HFFc6 (cell line): Measurements from ENCODE around the gene FGF19. TPM values are rescaled to one million over a fixed set of nuclear protein-coding genes. Genes with fewer than 3 reads are reported as not detected.

ENCODE experiments used
- DNase-seq: peaks from one replicate; pipeline ENCODE4 v3.0.0-alpha.2; 2018
- H3K27ac Mint-ChIP-seq: 2 replicates; pipeline ENCODE4 v1.8.0; 2020; ENCODE audit warnings: mild to moderate bottlenecking, mixed read lengths
- H3K27me3 Mint-ChIP-seq: 2 replicates; pipeline ENCODE4 v1.8.0; 2021; ENCODE audit warnings: mild to moderate bottlenecking, moderate library complexity, mixed read lengths; ENCODE audit not compliant: insufficient read depth
- H3K36me3 Mint-ChIP-seq: 2 replicates; pipeline ENCODE4 v1.8.0; 2021; ENCODE audit warnings: low read depth, mixed read lengths
- H3K4me1 Mint-ChIP-seq: 2 replicates; pipeline ENCODE4 v1.8.0; 2020; ENCODE audit warnings: low read depth, mixed read lengths
- H3K4me3 Mint-ChIP-seq: 2 replicates; pipeline ENCODE4 v1.8.0; 2020; ENCODE audit warnings: mild to moderate bottlenecking, moderate library complexity, mixed read lengths
- H3K9me3 Mint-ChIP-seq: 2 replicates; pipeline ENCODE4 v1.8.0; 2020; ENCODE audit warnings: mild to moderate bottlenecking, mixed read lengths
- CTCF ChIP-seq: fragments of 200-600 bp; sonication (generic); IDR thresholded peaks from 2 replicates; pipeline ENCODE4 v1.5.0; 2021; ENCODE audit warnings: antibody characterized with exemption, mild to moderate bottlenecking
- total RNA-seq, 6 experiments: library from RNA; stranded (reverse); fragmentation: NEBNext Ultra II Directional; extraction: Animal tissue kit (Norgen Biotek cat#: 25700); gene quantifications; 2 replicates in 1 of 6; 3 replicates in 5 of 6; pipeline ENCODE4 v1.2.3, GENCODE V29; 2021

FGF19 gene
- total RNA-seq, 6 experiments from 2014 or later, result not detected

GRCh38 chr11:69702769-69703452 lies 911 bp downstream of the FGF19 start:
- no peak for TF ChIP-seq CTCF
- no peaks in the 10 kb centered on the region for H3K36me3 Mint-ChIP-seq
- peaks cover 9% of the 10 kb centered on the region for H3K4me1 Mint-ChIP-seq
- H3K4me3 Mint-ChIP-seq, result no peak overlapping the region
- H3K9me3 Mint-ChIP-seq, result no peaks in the 10 kb centered on the region
- H3K27ac Mint-ChIP-seq, result no peak overlapping the region
- peaks cover 43% of the 10 kb centered on the region for H3K27me3 Mint-ChIP-seq
- DNase-seq, result no peak

GRCh38 chr11:69702239-69702691 lies 1.6 kb downstream of the FGF19 start:
- no peaks in the 10 kb centered on the region for H3K36me3 Mint-ChIP-seq
- no peak for TF ChIP-seq CTCF
- H3K4me1 Mint-ChIP-seq, result peaks cover 9% of the 10 kb centered on the region
- no peaks in the 10 kb centered on the region for H3K9me3 Mint-ChIP-seq
- H3K4me3 Mint-ChIP-seq, result no peak overlapping the region
- H3K27ac Mint-ChIP-seq, result no peak overlapping the region
- peaks cover 42% of the 10 kb centered on the region for H3K27me3 Mint-ChIP-seq
- DNase-seq, result no peak

GRCh38 chr11:69700278-69701140 lies 3.3 kb downstream of the FGF19 start:
- no peak overlapping the region for H3K4me3 Mint-ChIP-seq
- H3K9me3 Mint-ChIP-seq, result no peaks in the 10 kb centered on the region
- no peak for TF ChIP-seq CTCF
- H3K36me3 Mint-ChIP-seq, result no peaks in the 10 kb centered on the region
- peak; percentile 36 for DNase-seq
- no peak overlapping the region for H3K27ac Mint-ChIP-seq
- peaks cover 9% of the 10 kb centered on the region for H3K4me1 Mint-ChIP-seq
- peaks cover 43% of the 10 kb centered on the region for H3K27me3 Mint-ChIP-seq

GRCh38 chr11:69699213-69699612 lies 4.6 kb downstream of the FGF19 start:
- Mint-ChIP-seq H3K36me3 (no peaks in the 10 kb centered on the region), H3K27ac (no peak overlapping the region), H3K9me3 (no peaks in the 10 kb centered on the region), H3K4me1 (peaks cover 9% of the 10 kb centered on the region), H3K4me3 (no peak overlapping the region), H3K27me3 (peaks cover 42% of the 10 kb centered on the region)
- no peak for DNase-seq
- TF ChIP-seq CTCF, result no peak

- DNase-seq, result no peak
- no peak for TF ChIP-seq CTCF
- Mint-ChIP-seq H3K4me3 (no peak overlapping the region), H3K27ac (no peak overlapping the region), H3K36me3 (no peaks in the 10 kb centered on the region), H3K27me3 (peaks cover 50% of the 10 kb centered on the region), H3K4me1 (peaks cover 9% of the 10 kb centered on the region), H3K9me3 (no peaks in the 10 kb centered on the region)
Observed at GRCh38 chr11:69698362-69698761, 5.5 kb downstream of the FGF19 start.
